ENCODE data around the gene ZNF346. TPM values are rescaled to one million over a fixed set of nuclear protein-coding genes. Genes with fewer than 3 reads are reported as not detected.

Gene ZNF346
- total RNA-seq, 3 donors from 2014 or later = 13.6 to 28.2 (median 19.2) TPM

DNA sequence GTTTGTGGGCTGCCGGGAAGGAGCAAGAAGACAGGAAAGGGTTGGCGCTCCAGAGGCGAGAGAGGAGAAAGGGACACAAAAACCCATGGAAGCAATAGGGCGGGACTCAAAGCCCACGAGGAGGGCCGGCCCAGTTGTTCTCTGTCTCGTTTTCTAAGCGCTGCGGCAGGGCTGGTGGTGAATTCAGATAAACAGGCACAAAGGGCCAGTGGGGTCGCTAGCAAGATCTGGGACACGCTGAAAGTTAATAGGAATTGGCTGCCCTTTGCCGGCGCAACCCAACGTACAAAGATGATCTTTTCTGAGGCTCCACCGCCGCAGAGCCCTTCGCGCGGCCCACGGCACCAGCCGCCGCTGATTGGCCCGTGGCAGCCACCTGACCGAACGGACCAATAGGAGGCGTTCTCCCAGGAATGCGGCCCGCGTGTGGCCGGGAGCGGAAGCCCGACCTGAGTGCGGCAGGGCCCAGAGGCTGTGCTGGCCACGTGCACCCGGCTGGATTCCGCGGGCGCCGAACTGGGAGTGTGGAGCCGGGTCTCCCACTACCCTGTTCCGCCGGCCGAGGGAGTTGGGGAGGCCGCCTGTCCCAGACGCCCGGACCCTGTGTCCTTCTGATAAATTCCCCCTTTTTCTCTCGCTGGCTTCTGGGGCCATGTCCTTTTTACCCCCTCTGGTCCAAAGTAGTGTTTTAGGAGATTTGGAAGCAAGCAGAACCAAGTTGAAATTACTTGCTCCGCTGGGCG, 94.3 kb downstream of the ZNF346 start:
- H3K9me3 ChIP-seq = no peaks in the 10 kb centered on the region
- H3K27me3 ChIP-seq = no peaks in the 10 kb centered on the region
- H3K36me3 ChIP-seq = no peaks in the 10 kb centered on the region
- peak overlapping the region; percentile 67 to 86 for H3K27ac ChIP-seq
- no peaks in the 10 kb centered on the region for H3K4me1 ChIP-seq
- DNase-seq (ENCODE audit: low spot score in 2 of 2) = peak; percentile 82 to 87
- peak in 2 of 3 donors; percentile 29 to 50 for TF ChIP-seq POLR2AphosphoS5 (IDR thresholded peaks at IDR 0.05)
- TF ChIP-seq CTCF (IDR thresholded peaks at IDR 0.05) = peak in 1 of 3 donors; percentile 7
- TF ChIP-seq POLR2A (IDR thresholded peaks at IDR 0.05) = no peak
- intact Hi-C loops (cut with DNase I; ENCODE audit: low total_unique reads) = loop anchor here (2.0 to 10.0 kb wide), 2 partner anchors 40 to 338 kb away; no protein-coding TSS in a partner anchor
- peak overlapping the region; percentile 22 to 60 (median 46) for H3K4me3 ChIP-seq

DNA sequence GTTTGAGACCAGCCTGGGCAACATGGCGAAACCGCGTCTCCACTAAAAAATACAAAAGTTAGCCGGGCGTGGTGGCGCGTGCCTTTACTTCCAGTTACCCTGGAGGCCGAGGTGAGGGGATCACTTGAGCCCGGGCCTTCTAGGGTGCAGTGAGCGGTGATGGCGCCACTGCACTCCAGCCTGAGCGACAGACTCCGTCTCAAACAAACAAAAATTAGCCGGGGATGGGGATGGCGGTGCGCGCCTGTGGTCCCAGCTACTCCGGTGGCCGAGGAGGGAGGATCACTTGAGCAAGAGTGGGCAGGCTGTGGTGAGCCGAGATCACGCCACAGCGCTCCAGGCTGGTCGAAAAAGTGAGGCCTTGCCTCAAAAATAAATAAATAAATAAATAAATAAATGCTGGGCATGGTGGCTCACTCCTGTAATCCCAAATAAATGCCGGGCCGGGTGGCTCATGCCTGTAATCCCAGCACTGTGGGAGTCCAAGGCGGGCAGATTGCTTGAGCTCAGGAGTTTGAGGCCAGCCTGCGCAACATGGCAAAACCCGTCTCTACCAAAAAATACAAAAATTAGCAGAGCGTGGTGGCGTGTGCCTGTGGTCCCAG, 95.0 kb downstream of the ZNF346 start:
- Histone ChIP-seq H3K9me3 (no peaks in the 10 kb centered on the region), H3K27ac (peak overlapping the region in 1 of 2 donors; percentile 86), H3K4me3 (peak overlapping the region in 1 of 3 donors; percentile 60), H3K27me3 (no peaks in the 10 kb centered on the region), H3K4me1 (no peaks in the 10 kb centered on the region), H3K36me3 (no peaks in the 10 kb centered on the region)
- intact Hi-C loops (cut with DNase I; ENCODE audit: low total_unique reads) = loop anchor here (2.0 to 10.0 kb wide), 2 partner anchors 39 to 337 kb away; no protein-coding TSS in a partner anchor
- no peak for DNase-seq (ENCODE audit: low spot score in 2 of 2)
- no peak for TF ChIP-seq POLR2A (IDR thresholded peaks at IDR 0.05)

GRCh38 chr5:177122566-177122965, 100.1 kb downstream of the ZNF346 start:
- H3K9me3 ChIP-seq = no peaks in the 10 kb centered on the region
- H3K27me3 ChIP-seq = no peaks in the 10 kb centered on the region
- intact Hi-C loops (cut with DNase I; ENCODE audit: low total_unique reads) = no loop called here
- no peaks in the 10 kb centered on the region for H3K36me3 ChIP-seq
- no peak for DNase-seq (ENCODE audit: low spot score in 2 of 2)
- no peak for TF ChIP-seq POLR2AphosphoS5 (IDR thresholded peaks at IDR 0.05)
- TF ChIP-seq POLR2A (IDR thresholded peaks at IDR 0.05) = no peak
- TF ChIP-seq CTCF (IDR thresholded peaks at IDR 0.05) = no peak
- no peaks in the 10 kb centered on the region for H3K4me1 ChIP-seq
- no peak overlapping the region for H3K27ac ChIP-seq
- no peak overlapping the region for H3K4me3 ChIP-seq

DNA sequence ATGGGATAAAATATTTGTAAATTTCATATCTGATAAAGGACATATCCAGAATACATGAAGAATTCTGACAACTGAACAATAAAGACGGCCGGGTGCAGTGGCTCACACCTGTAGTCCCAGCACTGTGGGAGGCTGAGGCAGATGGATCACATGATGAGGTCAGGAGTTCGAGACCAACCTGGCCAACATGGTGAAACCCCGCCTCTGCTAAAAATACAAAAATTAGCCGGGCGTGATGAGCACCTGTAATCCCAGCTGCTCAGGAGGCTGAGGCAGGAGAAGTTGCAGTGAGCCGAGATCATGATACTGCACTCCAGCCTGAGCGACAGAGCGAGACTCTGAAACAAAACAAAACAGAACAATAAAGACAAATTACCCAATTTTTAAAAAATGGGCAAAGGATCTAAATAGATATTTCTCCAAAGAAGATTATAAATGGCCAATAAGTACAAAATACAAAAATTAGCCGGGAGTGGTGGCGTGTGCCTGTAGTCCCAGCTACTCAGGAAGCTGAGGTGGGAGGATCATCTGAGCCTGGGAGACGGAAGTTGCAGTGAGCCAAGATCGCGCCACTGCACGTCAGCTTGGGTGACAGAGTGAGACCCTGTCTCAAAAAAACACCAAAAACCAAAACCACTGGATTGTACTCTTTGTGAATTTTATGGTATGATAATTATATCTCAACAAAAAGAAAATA, 101.4 kb downstream of the ZNF346 start:
- Histone ChIP-seq H3K36me3 (no peaks in the 10 kb centered on the region), H3K4me3 (no peak overlapping the region), H3K4me1 (no peaks in the 10 kb centered on the region), H3K9me3 (no peaks in the 10 kb centered on the region), H3K27ac (no peak overlapping the region), H3K27me3 (no peaks in the 10 kb centered on the region)
- no peak for TF ChIP-seq POLR2A (IDR thresholded peaks at IDR 0.05)
- TF ChIP-seq CTCF (IDR thresholded peaks at IDR 0.05) = no peak
- DNase-seq (ENCODE audit: low spot score in 2 of 2) = no peak
- intact Hi-C loops (cut with DNase I; ENCODE audit: low total_unique reads) = no loop called here

DNA sequence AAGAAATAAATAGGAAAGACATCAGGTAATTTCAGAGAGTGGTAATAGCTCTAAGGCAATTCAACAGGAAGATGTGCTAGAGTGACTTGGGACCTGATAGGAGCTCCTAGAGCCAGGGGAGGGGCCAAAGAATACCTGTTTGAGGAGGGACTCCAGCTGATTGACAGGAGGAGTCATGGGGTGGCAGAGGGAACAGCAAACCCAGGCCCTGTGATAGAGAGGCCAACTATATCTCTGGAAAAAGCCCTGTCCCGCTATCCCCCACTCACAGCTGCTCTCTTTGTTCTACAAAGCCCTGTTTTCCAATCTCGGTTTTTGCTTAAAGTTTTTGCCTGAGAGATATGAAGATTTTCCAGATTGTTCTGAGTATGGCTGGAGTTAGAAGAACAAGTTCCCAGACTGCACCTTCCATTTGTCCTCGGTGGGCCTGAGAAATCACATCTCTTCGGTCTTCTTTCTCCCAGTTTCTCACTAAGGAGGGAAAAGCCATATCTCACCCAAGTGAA, 102.0 kb downstream of the ZNF346 start:
- Histone ChIP-seq H3K27ac (no peak overlapping the region), H3K36me3 (no peaks in the 10 kb centered on the region), H3K4me3 (no peak overlapping the region), H3K9me3 (no peaks in the 10 kb centered on the region), H3K27me3 (no peaks in the 10 kb centered on the region), H3K4me1 (no peaks in the 10 kb centered on the region)
- intact Hi-C loops (cut with DNase I; ENCODE audit: low total_unique reads) = no loop called here
- TF ChIP-seq POLR2A (IDR thresholded peaks at IDR 0.05) (no peak), CTCF (IDR thresholded peaks at IDR 0.05) (no peak), POLR2AphosphoS5 (IDR thresholded peaks at IDR 0.05) (no peak)
- no peak for DNase-seq (ENCODE audit: low spot score in 2 of 2)

Data from breast epithelium (tissue), 4 donors.